K562 (cell line): ENCODE results near the gene NOL12. TPM values are rescaled to one million over a fixed set of nuclear protein-coding genes. Genes with fewer than 3 reads are reported as not detected.

Source experiments
- BCLAF1 ChIP-seq, 2 experiments: fragments of 450-650 bp in 1 of 2; IDR thresholded peaks; 2 replicates each; pipeline ENCODE4 v1.6.1; 2011 to 2017; ENCODE audit warnings: low read depth in 2 of 2, antibody characterized with exemption in 1 of 2, borderline replicate concordance in 1 of 2, low read length in 1 of 2, mild to moderate bottlenecking in 1 of 2, mixed read lengths in 1 of 2; ENCODE audit not compliant: control insufficient read depth in 1 of 2
- BDP1 ChIP-seq: IDR thresholded peaks from 3 replicates; pipeline ENCODE4 v1.6.1; 2011; ENCODE audit not compliant: insufficient read length, insufficient read depth
- CHD4 ChIP-seq: fragments of 200-600 bp; sonication (generic); IDR thresholded peaks from 3 replicates; pipeline ENCODE4 v1.6.1; 2012; ENCODE audit warnings: low read depth, mild to moderate bottlenecking, mixed read lengths, low read length, inconsistent platforms; ENCODE audit not compliant: insufficient read depth, insufficient replicate concordance, poor library complexity, severe bottlenecking
- DEAF1 ChIP-seq: fragments of 450-650 bp; formaldehyde crosslinking; IDR thresholded peaks from 2 replicates; pipeline ENCODE4 v1.4.0; 2020; ENCODE audit warnings: mild to moderate bottlenecking, moderate library complexity
- KHSRP ChIP-seq: fragments of 450-650 bp; IDR thresholded peaks from 2 replicates; pipeline ENCODE4 v1.6.1; 2017
- POLR2AphosphoS5 ChIP-seq: IDR thresholded peaks from 2 replicates; pipeline ENCODE4 v1.6.1; 2011; ENCODE audit warnings: mild to moderate bottlenecking, low read depth, low read length, moderate library complexity; ENCODE audit not compliant: control insufficient read depth, insufficient read depth
- POU5F1 ChIP-seq: fragments of 150-350 bp; IDR thresholded peaks from 2 replicates; pipeline ENCODE4 v1.6.1; 2014; ENCODE audit warnings: borderline replicate concordance, low read length, low read depth, mild to moderate bottlenecking; ENCODE audit not compliant: partially characterized antibody
- RBM34 ChIP-seq: fragments of 200-400 bp; formaldehyde crosslinking; IDR thresholded peaks from 2 replicates; pipeline ENCODE4 v1.6.1; 2018; ENCODE audit warnings: low read length, borderline replicate concordance; ENCODE audit not compliant: insufficient read depth
- SOX6 ChIP-seq: fragments of 450-650 bp; IDR thresholded peaks from 2 replicates; pipeline ENCODE4 v1.6.1; 2014; ENCODE audit warnings: mild to moderate bottlenecking
- TBL1XR1 ChIP-seq, 2 experiments: IDR thresholded peaks; 2 replicates each; pipeline ENCODE4 v1.6.1; 2012; ENCODE audit warnings: improper control_type of control experiment in 2 of 2, low read length in 2 of 2, mild to moderate bottlenecking in 1 of 2
- TEAD4 ChIP-seq, 2 experiments: sonication (generic) in 1 of 2; formaldehyde crosslinking in 1 of 2; IDR thresholded peaks; 2 replicates each; pipeline versions ENCODE4 v1.6.1 to v1.8.0; 2012 to 2022; ENCODE audit warnings: borderline replicate concordance in 1 of 2, inconsistent platforms in 1 of 2, low read length in 1 of 2, mild to moderate bottlenecking in 1 of 2, missing genetic modification reagents in 1 of 2
- WHSC1 ChIP-seq: IDR thresholded peaks from one replicate; pipeline ENCODE4 v1.6.1; 2012; ENCODE audit warnings: low read length, control low read depth, inconsistent platforms
- XRCC3 ChIP-seq: fragments of 450-650 bp; IDR thresholded peaks from 2 replicates; pipeline ENCODE4 v1.6.1; 2017; ENCODE audit warnings: mild to moderate bottlenecking, moderate library complexity
- ZNF311 ChIP-seq: fragments of 250-450 bp; sonication (Bioruptor Pico); IDR thresholded peaks from 2 replicates; pipeline ENCODE4 v1.4.0; 2020; ENCODE audit warnings: mild to moderate bottlenecking, moderate library complexity
- polyA plus RNA-seq, 8 experiments: library from polyadenylated mRNA; depleted of rRNA in 4 of 8; stranded (reverse) in 5 of 8; unstranded in 3 of 8; fragments of >200 nt; fragmentation: Nextera tagmentation in 2 of 8; fragmentation: Illumina TruSeq in 1 of 8; extraction: Ambion mirVana in 2 of 8; extraction: Trizol in 1 of 8; gene quantifications; 2 replicates each; pipeline versions ENCODE4 v1.2.1 to v1.2.3, GENCODE V29; 2011 to 2014; ENCODE audit warnings: inconsistent platforms in 1 of 8, missing spikeins in 1 of 8
- total RNA-seq, 7 experiments: library from RNA; depleted of rRNA in 6 of 7; stranded (reverse); fragments of >200 nt in 6 of 7; fragmentation: Illumina TruSeq in 2 of 7; extraction: Trizol in 2 of 7; gene quantifications; 2 replicates each; pipeline versions ENCODE4 v1.2.1 to v1.2.3, GENCODE V29; 2011 to 2021; ENCODE audit warnings: low replicate concordance in 1 of 7
- TF ChIP-seq, protein P1 (sequence below): fragments of 450-650 bp; IDR thresholded peaks from one replicate; pipeline ENCODE4 v1.6.1; 2018; ENCODE audit warnings: mild to moderate bottlenecking, moderate library complexity; ENCODE audit not compliant: partially characterized antibody
- TF ChIP-seq, protein P2 (sequence below): fragments of 250-450 bp; sonication (Bioruptor Pico); IDR thresholded peaks from 2 replicates; pipeline ENCODE4 v1.6.1; 2021; ENCODE audit warnings: mild to moderate bottlenecking
- TF ChIP-seq, protein P3 (sequence below): fragments of 200-800 bp; sonication (Bioruptor generic); IDR thresholded peaks from 2 replicates; pipeline ENCODE4 v1.6.1; 2017; ENCODE audit warnings: missing genetic modification characterization, missing compliant biosample characterization

NOL12 gene
- total and polyA plus RNA-seq, 9 of the 15 experiments (the other 6 are each of a cell fraction or from before 2014, with no cell fraction given): 2.8 to 40.9 (median 28.5) TPM

GRCh38 chr22:37686002-37686982 lies at the start of gene NOL12 (continued):
- TF ChIP-seq, protein P1, sequence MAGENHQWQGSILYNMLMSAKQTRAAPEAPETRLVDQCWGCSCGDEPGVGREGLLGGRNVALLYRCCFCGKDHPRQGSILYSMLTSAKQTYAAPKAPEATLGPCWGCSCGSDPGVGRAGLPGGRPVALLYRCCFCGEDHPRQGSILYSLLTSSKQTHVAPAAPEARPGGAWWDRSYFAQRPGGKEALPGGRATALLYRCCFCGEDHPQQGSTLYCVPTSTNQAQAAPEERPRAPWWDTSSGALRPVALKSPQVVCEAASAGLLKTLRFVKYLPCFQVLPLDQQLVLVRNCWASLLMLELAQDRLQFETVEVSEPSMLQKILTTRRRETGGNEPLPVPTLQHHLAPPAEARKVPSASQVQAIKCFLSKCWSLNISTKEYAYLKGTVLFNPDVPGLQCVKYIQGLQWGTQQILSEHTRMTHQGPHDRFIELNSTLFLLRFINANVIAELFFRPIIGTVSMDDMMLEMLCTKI: no peak
- no peak for TF ChIP-seq DEAF1 (CRISPR knock-in tag)
- TF ChIP-seq ZNF311: no peak
- TF ChIP-seq POLR2AphosphoS5: peak; percentile 54; the same call in 1 of the 2 replicates
- TF ChIP-seq BDP1: no peak
- no peak for TF ChIP-seq CHD4
- TF ChIP-seq TBL1XR1 (IDR thresholded peaks at IDR 0.05; ENCODE audit: low read length in 2 of 2): no peak
- TF ChIP-seq, protein P2, sequence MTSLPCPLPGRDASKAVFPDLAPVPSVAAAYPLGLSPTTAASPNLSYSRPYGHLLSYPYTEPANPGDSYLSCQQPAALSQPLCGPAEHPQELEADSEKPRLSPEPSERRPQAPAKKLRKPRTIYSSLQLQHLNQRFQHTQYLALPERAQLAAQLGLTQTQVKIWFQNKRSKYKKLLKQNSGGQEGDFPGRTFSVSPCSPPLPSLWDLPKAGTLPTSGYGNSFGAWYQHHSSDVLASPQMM (CRISPR knock-in tag): no peak
- TF ChIP-seq RBM34: no peak
- TF ChIP-seq XRCC3: no peak
- TF ChIP-seq, protein P3, sequence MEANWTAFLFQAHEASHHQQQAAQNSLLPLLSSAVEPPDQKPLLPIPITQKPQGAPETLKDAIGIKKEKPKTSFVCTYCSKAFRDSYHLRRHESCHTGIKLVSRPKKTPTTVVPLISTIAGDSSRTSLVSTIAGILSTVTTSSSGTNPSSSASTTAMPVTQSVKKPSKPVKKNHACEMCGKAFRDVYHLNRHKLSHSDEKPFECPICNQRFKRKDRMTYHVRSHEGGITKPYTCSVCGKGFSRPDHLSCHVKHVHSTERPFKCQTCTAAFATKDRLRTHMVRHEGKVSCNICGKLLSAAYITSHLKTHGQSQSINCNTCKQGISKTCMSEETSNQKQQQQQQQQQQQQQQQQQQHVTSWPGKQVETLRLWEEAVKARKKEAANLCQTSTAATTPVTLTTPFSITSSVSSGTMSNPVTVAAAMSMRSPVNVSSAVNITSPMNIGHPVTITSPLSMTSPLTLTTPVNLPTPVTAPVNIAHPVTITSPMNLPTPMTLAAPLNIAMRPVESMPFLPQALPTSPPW (CRISPR knock-in tag): no peak; the same call in 1 of the 2 replicates
- 0 out of 4 replicates have a peak, but pooled peaks of 1 of the 2 experiments have one; percentile 34 for TF ChIP-seq BCLAF1 (IDR thresholded peaks at IDR 0.05; ENCODE audit: borderline replicate concordance in 1 of 2, control insufficient read depth in 1 of 2, low read depth in 2 of 2, low read length in 1 of 2)
- no peak for TF ChIP-seq KHSRP
- TF ChIP-seq POU5F1: no peak
- TF ChIP-seq SOX6: no peak
- TF ChIP-seq TEAD4 (IDR thresholded peaks at IDR 0.05; ENCODE audit: low read length): no peak
- TF ChIP-seq TEAD4 (CRISPR knock-in tag; IDR thresholded peaks at IDR 0.05; ENCODE audit: borderline replicate concordance): no peak
- TF ChIP-seq WHSC1: no peak
